Fibroblast of peridontal ligament (primary cell): ENCODE results near the gene MCCC1.
A peak's percentile ranks its signal among the peaks of the same experiment; 100 is the strongest.
"Not testable (repeated sequence)": the region's sequence is repeated elsewhere in the genome, so short reads cannot be mapped to it uniquely, and the experiment has no call there.

Source experiments
- DNase-seq: peaks from one replicate; pipeline ENCODE4 v3.0.0-alpha.2; 2010; ENCODE audit errors: extremely low read depth

Gene MCCC1

GRCh38 chr3:183103950-183104349 is 4.7 kb upstream of the MCCC1 start:
- not testable (repeated sequence) for DNase-seq

- DNase-seq, result not testable (repeated sequence)
Measured at GRCh38 chr3:183101040-183101439, 1.7 kb upstream of the MCCC1 start.

GRCh38 chr3:183100376-183100775 is 1.1 kb upstream of the MCCC1 start:
- DNase-seq, result peak; percentile 23

- no peak for DNase-seq
Measured at GRCh38 chr3:183099838-183100204, 525 bp upstream of the MCCC1 start.

- DNase-seq, result peak; percentile 22
Measured at GRCh38 chr3:183098536-183099025, 715 bp downstream of the MCCC1 start.

GRCh38 chr3:183094711-183095110 is 4.6 kb downstream of the MCCC1 start:
- DNase-seq, result no peak

GRCh38 chr3:183092256-183092655 is 7.0 kb downstream of the MCCC1 start:
- no peak for DNase-seq

GRCh38 chr3:183087184-183087583 is 12.1 kb downstream of the MCCC1 start:
- DNase-seq, result no peak

GRCh38 chr3:183085634-183086390 is 13.5 kb downstream of the MCCC1 start:
- DNase-seq, result no peak

- DNase-seq, result no peak
Measured at GRCh38 chr3:183082355-183082915, 16.9 kb downstream of the MCCC1 start.

GRCh38 chr3:183081459-183082183 is 17.7 kb downstream of the MCCC1 start:
- DNase-seq, result no peak

- no peak for DNase-seq
Measured at GRCh38 chr3:183080628-183081027, 18.7 kb downstream of the MCCC1 start.

- no peak for DNase-seq
Measured at GRCh38 chr3:183074881-183075280, 24.4 kb downstream of the MCCC1 start.

GRCh38 chr3:183074261-183074660 is 25.0 kb downstream of the MCCC1 start:
- DNase-seq, result peak; percentile 56

GRCh38 chr3:183073839-183074238 is 25.5 kb downstream of the MCCC1 start:
- no peak for DNase-seq

- no peak for DNase-seq
Measured at GRCh38 chr3:183070892-183071291, 28.4 kb downstream of the MCCC1 start.

- no peak for DNase-seq
Measured at GRCh38 chr3:183069086-183069485, 30.2 kb downstream of the MCCC1 start.

GRCh38 chr3:183066891-183067290 is 32.4 kb downstream of the MCCC1 start:
- not testable (repeated sequence) for DNase-seq

- no peak for DNase-seq
Measured at GRCh38 chr3:183064475-183064874, 34.8 kb downstream of the MCCC1 start.

GRCh38 chr3:183061391-183062172 is 37.7 kb downstream of the MCCC1 start:
- peak; percentile 91 for DNase-seq

- no peak for DNase-seq
Measured at GRCh38 chr3:183058351-183058750, 40.9 kb downstream of the MCCC1 start.

GRCh38 chr3:183050706-183051105 is 48.6 kb downstream of the MCCC1 start:
- no peak for DNase-seq
